Stimulated activated CD4-positive, alpha-beta T cell treated with anti-CD3 and anti-CD28 coated beads, TNF-alpha, amount 100 ng/mL, for 4 hours (primary cell): Measurements from ENCODE around the gene RECQL.
A peak's percentile ranks its signal among the peaks of the same experiment; 100 is the strongest.

ENCODE experiments used
- DNase-seq, 3 experiments: peaks; one replicate each; pipeline ENCODE4 v3.0.0-alpha.2; 2020; ENCODE audit warnings: low read depth in 3 of 3

Gene RECQL, protein sequence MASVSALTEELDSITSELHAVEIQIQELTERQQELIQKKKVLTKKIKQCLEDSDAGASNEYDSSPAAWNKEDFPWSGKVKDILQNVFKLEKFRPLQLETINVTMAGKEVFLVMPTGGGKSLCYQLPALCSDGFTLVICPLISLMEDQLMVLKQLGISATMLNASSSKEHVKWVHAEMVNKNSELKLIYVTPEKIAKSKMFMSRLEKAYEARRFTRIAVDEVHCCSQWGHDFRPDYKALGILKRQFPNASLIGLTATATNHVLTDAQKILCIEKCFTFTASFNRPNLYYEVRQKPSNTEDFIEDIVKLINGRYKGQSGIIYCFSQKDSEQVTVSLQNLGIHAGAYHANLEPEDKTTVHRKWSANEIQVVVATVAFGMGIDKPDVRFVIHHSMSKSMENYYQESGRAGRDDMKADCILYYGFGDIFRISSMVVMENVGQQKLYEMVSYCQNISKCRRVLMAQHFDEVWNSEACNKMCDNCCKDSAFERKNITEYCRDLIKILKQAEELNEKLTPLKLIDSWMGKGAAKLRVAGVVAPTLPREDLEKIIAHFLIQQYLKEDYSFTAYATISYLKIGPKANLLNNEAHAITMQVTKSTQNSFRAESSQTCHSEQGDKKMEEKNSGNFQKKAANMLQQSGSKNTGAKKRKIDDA

DNA sequence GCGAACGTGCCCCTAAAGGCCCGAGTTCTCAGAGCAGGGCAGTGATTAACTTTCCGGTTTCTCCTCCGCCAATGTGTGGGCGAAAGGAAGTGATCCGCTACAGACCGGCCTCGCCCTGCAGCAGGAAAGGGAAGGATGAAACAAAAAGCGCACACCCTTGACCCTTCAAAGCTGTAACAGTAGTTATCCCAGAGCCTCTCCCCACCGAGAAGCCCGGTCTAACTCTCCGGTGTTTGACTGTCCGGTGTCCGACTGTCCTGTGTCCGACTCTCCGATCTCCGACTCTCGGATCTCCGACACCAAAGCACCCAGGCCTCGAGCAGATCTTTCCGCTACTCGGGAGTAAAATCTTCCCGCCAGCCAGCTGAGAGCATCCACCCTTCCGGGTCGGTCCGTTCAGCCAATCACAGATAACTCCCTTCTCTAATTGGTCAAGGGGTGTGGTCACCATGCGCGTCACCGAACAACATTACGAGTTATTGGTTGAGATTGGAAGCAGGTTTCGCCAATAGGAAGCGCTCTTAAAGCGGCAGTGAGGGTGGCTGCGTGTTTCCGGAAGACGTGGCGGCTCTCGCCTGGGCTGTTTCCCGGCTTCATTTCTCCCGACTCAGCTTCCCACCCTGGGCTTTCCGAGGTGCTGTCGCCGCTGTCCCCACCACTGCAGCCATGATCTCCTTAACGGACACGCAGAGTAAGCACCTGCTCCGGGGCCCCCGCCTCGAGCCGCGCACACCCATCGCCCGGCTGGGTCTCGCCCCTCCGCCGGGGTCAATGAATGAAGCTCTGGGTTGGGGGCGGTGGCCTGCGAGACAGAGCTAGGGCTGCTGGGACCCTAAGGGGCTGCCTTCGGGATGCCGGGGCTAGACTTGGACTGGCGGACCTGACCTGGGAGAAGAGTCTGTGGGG lies at the start of gene RECQL, which contains the start of gene GOLT1B:
Gene RECQL, minus strand, starts transcription at position 378 of the 906 bp plus-strand sequence. CDS start 2,065 bp downstream, outside the sequence.
Gene GOLT1B, plus strand, starts transcription at position 532 of the 906 bp plus-strand sequence. Its CDS starts 135 bp downstream, at position 667.
- peak; percentile 57 to 84 (median 79) for DNase-seq

DNA sequence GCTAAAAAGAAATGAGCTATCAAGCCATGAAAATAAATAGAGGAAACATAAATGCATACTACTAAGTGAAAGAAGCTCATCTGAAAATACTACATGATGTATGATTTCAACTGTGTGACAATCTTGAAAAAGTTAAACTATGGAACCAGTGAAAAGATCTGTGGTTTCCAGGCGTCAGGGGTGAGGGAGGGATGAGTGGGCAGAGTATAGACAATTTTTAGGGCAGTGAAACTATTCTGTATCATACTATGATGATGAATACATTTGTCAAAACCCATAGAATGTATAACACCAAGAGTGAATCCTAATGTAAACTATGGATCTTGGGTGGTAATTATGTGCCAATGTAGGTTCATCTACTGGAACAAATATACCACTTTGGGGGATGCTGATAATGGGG lies 46.0 kb upstream of the RECQL start:
- DNase-seq, result no peak

DNA sequence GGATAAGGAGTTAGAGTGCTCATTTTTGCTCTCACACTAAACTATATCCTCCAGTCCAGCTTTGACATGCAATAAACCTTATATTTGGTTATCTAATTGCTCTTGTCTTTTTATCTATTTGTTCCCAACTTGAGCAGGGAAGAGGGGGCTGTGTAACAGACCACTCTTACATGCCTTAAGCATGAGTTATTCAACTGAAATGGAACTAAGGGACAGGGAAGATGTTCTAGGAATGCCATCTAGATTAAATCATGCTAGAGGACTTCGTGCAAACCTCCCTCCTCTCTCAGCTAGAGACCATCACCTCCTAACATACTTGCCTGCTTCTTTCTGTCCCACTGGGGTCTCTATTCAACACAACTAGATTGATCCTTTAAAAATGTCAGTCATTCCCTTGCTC lies 45.3 kb upstream of the RECQL start:
- no peak for DNase-seq

DNA sequence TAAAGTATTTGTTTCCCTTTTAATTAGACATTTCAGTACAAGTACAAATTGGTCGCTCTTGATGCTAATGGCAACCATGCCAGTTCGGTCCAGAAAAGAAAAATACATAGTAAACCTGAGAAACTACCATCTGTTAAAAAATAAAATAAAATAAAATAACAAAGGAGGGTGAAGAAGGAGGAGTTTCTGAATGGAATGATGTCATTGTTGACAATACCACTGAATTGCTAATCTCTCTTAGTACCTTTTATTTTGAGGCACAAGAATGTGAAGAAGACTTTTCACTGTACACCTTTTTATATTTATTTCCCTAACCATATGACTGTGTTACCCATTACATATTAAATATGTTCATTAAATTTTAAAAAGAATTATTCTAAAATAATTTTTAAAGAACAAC lies 44.1 kb upstream of the RECQL start:
- DNase-seq, result no peak

DNA sequence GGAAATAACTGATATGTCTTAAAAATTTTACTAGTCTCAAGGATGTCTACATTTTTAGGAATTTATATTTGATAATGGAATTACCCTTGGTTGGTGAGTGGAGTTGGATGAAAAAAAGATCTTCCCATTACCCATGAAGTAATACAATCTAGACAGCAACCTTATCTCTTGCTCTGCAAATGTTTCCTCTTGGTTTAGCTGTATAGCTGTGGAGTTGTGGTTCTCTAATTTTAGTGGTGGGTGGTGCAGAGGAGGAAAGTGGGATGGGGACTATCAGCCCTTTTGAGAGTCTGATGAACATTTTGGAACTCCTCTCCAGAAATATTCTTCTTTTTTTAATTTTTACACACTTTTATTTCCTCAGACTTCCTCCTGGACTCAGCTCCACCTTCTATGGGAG lies 41.7 kb upstream of the RECQL start:
- no peak for DNase-seq

DNA sequence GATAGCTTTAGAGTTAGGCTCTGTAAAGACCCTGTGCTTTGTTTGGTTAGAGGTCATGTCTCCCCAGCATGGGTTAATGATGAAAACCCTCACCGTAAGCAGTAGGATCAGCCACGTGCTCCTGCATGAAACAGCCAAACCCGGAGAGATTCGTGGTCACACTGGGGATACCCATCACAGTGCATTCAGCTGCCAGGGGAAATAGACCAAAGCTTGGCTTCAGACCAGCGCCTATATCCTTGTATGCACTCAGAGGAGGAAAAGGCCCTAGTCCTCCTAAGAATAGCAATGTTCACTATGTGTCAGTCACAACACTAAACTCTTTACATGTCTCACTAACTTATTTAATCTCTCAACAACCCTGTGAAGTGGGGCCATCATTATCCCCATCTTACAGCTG lies 41.0 kb upstream of the RECQL start:
- DNase-seq, result no peak

DNA sequence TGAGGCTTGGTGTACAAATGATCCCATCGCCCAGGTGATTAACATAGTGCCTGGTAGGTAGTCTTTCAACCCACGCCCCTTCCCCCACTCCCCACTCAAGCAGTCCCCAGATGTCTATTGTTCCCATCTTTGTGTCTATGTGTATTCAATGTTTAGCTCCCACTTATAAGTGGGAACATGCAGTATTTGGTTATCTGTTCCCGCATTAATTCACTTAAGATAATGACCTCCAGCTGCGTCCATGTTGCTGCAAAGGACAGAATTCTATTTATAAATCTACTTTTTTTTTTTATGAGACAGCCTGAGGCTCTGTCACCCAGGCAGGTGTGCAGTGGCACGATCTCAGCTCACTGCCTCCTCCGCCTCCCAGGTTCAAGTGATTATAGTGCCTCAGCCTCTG lies 40.3 kb upstream of the RECQL start:
- no peak for DNase-seq

DNA sequence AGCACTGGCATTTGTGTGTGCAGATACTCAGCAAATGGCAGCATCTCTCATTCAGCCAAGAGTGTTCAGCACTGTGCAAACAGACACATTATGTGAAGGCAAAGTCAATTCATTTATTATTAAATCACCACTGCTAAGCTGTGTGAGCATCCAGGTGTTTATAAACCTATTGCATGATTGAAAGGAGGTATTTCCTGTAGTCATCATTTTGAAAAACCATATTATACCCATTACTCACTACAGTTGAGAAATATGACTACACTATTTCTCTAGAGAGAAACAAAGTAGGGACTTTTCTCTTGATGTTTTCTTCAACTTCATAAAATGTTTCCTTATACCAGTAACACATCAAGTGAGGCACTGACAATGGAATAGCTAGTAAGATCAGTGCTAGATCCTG lies 38.4 kb upstream of the RECQL start:
- DNase-seq, result no peak

DNA sequence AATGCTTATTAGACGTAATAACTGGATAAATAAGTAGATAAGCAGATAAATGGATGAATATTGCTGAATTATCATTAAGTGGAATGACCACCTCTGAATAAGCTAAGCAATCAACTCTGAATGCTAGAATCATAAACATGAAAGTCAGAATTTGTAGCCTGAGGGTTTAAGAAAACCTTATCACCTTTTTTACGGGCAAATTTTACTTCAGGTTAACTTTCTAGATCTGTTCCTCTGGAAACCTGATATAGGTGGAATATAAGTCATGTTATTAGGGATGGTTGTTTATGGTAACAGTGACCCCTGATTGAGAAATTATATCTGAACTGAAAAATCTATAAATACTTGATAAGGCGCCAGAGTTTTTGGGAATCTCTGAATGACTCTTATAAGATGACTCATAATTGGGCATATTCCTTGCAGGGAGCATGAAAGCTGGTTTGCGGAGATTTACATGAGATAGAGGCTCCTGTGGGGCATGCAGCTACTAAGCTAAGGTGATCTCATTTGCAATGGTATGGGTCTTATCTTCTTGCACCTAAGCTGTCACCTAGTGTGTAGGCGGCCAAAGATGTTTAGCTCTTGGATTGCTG lies 36.7 kb upstream of the RECQL start:
- no peak for DNase-seq

DNA sequence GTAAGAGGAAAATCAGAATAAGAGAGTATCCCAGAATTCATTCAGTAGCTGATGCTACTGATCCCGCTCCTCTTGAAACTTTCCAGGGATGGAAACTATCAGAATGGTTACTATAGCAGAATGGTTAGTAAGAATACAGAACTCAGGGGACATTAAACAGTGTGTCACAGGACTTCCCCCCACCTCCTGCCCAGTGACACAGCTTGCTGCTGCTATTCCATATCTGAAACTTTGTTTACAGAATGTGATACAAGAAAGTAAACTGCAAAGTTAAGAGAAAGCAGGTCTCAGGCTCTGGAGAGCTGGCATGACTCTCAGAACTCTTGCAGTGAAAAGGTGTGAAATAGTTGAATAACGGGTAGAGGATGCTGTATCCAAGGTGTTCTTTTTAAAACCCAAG lies 28.0 kb upstream of the RECQL start:
- no peak for DNase-seq

DNA sequence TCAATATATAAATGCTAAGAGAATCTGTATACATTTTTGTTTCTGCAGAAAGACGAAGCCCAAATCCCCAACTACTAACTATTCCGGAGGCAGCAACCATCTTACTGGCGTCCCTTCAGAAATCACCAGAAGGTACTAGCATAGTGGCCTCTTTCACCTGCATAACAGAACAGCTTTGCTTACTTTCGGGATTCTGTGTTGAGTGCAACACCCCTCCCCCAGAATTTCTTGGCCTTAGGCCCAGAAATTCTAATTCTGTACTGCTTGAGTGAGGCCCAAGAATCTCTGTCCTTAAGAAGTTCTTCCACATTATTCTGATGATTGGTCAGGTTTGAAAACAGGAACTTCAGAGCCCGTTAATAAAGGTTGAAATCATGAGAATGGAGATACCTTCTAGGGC lies 27.5 kb upstream of the RECQL start:
- no peak for DNase-seq

DNA sequence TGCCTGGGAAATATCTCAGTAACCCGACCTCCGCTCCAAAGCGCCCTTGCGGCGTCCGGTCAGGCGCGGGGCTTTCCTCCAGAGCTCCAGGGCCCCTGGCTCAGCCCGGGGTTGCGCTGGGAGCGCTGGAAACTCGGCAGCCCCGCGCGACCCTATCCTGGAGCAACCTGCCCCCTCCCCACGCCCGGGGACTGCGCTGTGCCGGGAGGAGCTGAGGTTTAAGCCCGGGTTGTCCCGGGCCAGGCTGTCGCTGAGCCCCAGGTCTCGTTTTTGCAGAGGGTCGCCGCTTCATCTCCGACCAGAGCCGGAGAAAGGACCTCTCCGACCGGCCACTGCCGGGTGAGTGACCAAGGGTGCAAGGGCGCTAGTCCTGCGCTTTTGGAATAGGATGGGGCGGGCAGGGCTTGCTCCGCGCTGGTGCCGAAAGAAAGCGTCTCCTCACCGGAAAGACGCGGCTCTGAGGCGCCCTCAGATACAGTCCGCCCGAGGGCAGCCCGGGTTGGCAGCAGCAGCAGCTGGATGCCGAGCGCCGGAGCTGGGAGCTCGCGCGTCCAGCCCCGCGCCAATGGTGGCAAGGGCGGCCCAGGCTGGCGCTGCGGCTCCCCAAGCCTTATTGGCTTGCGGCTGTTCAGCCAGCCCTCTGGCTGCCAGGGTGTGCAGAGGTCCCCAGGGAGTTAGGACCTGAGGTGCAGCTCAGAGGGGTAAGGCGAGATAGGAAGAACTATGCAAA lies 26.2 kb upstream of the RECQL start:
- peak; percentile 14 to 31 (median 23) for DNase-seq

DNA sequence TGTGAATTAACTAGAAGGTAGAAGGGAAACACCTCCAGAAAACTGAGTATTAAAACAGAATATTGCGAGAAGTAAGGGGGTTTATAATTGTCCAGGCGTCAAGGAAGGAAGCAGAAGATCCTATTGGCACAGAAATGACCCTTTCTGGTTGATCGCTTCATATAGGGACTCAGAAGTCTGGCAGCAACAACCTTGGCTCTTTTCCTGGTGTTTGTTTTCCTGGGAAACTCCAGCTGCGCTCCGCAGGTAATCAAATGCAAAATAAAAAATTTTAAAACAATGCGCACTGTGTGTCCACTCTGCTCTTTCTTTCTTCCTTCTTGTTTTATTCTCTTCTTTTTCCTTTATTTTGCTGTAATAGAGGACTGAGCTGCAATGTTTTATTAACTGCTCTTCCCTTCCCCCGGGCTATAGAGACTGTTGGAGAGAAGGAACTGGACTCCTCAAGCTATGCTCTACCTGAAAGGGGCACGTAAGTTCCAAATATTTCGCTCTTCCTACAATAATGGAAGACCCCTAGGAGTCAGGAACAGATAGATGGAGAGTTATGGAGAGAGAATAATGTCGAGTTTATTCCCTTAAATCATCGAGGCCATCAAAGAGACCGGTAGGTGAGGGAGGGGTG lies 25.4 kb upstream of the RECQL start:
- DNase-seq, result no peak

DNA sequence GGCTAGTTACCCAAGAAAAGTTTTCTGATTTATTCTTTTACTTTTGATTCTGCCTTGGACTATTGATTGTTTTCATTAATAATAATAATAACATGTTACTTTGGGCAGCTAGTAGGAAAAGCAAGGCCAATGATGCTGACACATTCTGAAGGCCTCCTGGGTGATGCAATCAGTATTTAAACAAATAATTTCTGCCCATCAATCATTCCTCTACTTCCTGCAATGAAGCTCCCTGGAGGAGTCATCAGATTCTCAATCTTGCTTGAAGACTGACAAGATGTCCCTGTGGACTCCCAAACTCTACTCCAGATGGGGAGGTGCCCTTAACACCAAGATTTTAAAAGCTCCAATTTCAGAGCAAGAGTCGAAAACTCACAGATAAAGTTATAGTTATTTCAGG lies 24.6 kb upstream of the RECQL start, which contains the start of gene SPX:
Gene SPX, plus strand, starts transcription at position 244 of the 400 bp plus-strand sequence. CDS start 177 bp downstream, outside the sequence.
- no peak for DNase-seq

DNA sequence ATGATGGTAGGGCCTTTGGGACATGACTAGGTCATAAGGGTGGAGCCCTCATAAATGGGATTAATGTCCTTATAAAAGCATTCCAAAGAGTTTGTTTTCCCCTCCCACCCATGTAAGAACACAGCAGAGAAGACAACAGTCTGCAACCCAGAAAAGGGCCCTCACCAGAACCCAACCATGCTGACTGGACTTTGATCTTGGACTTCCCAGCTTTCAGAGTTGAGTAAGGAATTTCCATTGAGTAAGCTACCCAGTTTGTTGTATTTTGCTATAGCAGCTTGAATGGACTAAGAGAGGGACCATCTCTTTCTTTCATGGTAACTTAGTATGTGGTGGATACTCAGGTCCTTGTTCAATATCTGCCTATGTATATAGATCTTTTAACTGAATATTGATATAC lies 21.7 kb upstream of the RECQL start:
- DNase-seq, result no peak

DNA sequence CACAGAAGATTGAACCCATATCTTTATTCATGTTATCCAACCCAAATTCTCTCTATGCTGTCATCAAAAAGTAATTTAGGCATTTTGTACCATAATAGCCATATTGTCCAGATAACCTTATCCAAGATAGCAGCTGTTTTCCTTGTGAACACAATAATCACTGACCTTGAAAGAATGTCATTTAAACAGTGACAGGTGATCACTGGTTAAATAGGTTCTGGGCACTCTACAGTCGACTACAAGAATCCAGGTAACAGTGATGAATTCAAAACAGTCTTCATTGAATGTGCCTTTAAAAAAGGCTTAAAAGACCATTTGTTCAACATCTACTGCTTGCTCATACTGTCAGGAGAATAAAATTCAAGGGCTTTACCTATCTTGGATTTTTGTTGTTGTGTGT lies 20.1 kb upstream of the RECQL start:
- no peak for DNase-seq

DNA sequence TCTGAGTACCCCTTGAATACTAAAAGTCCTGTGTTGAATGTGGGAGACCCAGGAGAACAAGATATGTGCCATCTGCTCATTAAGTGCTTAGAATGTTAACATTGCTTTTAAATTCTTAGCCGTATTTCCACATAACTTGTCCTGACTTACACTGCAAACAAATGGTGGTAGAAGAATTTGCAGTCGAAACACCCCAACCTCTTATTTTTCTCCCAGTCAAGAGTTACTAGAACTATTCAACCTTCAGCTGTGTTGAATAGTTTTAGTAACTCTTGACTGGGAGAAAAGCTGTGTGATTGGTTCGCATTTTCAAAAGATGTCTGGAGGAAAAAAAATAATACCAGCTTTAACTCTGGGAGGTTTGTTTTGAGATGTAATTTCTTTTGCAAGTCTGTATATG lies 17.0 kb upstream of the RECQL start:
- DNase-seq, result no peak

DNA sequence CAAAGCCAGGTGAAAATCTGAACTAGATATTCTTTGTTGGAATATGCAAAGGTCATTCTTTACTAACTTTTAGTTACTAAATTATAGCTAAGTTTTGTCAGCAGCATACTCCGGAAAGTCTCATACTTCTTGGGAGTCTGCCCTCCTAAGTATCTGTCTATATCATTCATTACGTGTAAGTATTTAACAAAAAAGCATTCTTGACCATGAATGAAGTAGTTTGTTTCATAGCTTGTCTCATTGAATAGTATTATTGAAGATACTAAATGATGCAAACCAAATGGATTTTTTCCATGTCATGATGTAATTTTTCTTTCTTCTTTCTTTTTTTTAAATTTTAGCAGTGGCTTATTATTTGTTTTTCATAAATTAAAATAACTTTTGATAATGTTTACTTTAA lies 14.8 kb upstream of the RECQL start:
- no peak for DNase-seq

DNA sequence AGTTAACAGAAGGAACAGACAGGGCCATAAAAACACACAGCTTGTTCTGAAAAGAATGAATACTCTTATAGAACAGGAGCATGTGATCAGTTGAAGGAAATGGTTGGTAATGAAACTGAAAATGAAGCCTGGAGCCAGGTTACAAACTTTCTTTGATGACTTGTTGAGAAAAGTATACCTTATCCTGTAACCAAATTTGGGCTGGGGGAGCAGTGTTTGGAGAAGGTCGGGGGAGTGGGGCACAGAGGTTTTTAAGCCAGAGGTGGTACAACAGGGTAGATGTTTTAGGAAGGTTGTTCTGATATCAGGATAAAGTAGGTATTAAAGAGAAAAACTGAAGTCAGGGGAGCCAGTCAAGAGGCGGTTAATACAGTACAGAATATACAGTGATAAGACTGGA lies 8.3 kb upstream of the RECQL start:
- no peak for DNase-seq

DNA sequence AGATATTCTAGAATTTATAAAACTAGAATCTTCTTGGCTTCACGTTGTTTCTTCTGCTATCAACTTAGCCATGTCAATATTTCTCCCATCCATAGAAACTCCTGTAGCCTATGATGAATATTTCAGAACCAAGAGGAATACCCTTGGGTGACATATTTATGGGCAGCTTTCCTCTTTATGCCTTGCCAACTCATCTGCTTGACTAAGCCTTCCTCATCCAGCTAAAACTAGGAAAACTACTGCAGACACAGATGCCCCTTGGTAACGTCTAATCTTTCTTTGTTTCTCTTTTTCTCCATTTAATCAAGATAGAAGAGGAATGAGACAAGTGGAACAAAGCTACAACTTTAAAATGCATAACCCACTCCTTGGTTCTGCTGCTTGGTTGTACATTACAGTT lies 6.4 kb upstream of the RECQL start:
- no peak for DNase-seq

DNA sequence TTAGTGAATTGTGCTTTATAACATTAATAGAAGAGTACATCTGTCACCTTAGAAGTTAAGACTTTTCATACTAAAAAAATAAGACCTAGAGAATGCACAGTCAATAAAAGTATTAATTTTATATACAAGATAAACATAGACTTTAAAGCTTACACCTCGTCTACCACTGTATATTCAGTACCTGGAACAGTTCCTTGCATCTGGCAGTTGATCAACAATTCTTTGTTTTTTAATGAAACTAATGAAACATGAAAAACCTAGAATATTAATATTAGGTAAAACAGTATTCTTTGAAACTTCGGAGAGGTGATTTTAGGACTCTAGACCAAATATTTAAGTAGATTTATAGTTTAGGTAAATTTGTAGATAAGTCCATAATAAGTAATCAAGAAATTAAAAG lies 4.5 kb upstream of the RECQL start:
- DNase-seq, result no peak
